Measurements from ENCODE around the gene GLIPR1.
"Not testable (repeated sequence)": the region's sequence is repeated elsewhere in the genome, so short reads cannot be mapped to it uniquely, and the experiment has no call there.

GLIPR1 gene

DNA sequence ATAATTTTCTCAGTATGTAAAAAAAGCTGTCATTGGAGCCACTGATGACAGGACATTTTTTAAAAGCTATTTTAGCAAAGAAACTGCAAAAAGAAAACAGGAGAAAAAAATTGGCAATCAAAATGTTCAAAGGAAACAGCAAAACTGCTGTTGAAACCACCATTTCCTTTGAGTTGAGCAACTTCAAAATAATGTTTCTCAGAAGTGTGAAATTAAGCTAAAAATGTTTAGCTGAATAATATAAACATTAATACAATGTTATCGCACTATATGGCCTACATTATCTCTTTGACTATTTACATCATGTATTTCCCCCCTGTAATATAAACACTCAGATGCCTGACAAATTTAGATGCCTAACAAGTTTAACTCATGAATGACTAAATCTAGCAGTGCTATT lies 23.4 kb upstream of the GLIPR1 start:
- TF ChIP-seq, protein P1, sequence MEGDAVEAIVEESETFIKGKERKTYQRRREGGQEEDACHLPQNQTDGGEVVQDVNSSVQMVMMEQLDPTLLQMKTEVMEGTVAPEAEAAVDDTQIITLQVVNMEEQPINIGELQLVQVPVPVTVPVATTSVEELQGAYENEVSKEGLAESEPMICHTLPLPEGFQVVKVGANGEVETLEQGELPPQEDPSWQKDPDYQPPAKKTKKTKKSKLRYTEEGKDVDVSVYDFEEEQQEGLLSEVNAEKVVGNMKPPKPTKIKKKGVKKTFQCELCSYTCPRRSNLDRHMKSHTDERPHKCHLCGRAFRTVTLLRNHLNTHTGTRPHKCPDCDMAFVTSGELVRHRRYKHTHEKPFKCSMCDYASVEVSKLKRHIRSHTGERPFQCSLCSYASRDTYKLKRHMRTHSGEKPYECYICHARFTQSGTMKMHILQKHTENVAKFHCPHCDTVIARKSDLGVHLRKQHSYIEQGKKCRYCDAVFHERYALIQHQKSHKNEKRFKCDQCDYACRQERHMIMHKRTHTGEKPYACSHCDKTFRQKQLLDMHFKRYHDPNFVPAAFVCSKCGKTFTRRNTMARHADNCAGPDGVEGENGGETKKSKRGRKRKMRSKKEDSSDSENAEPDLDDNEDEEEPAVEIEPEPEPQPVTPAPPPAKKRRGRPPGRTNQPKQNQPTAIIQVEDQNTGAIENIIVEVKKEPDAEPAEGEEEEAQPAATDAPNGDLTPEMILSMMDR (IDR thresholded peaks at IDR 0.05; ENCODE audit: borderline replicate concordance, control extremely low read depth, extremely low read depth, insufficient read depth, missing control alignments): no peak
- in situ Hi-C loops (cut with MboI; ENCODE audit: low sequenced_read_pairs, unreplicated experiment): no loop called here

DNA sequence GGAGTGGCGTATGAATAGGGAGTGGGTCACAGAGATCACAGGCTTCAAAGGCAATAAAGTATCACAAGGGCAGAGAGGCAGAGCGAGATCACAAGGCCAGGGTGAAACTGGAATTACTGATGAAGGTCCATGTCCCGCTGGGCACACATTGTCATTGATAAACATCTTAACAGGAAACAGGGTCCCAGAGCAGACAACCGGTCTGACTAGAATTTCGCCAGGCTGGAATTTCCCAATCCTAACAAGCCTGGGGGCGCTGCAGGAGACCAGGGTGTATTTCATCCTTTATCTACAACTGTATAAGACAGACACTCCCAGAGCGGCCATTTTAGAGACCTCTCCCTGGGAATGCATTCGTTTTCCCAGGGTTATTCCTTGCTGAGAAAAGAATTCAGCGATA lies 22.7 kb upstream of the GLIPR1 start:
- in situ Hi-C loops (cut with MboI; ENCODE audit: low sequenced_read_pairs, unreplicated experiment); DNase-seq (ENCODE audit: low spot score): not testable (repeated sequence)

More for the DNA sequence above, 23.4 kb upstream of the GLIPR1 start:
- DNase-seq (ENCODE audit: low spot score): no peak

DNA sequence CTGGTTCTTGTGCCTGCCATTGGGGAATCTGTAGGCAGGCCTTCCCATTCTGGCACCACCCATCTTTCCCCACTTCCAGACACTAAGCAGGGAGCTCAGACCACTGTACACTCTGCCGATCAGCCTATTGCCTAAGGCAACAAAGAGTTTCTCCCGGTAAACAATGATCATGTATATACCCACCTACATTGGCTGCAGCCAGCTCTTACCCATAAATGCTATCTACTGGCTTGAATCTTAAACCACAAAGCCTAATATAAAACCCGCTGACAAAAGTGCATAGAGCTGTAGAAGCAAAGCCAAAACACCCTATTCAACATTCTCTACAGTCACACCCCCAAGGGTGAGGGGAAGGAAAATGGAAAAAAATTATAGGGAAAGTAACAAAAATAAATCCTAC lies 20.8 kb upstream of the GLIPR1 start:
- DNase-seq (ENCODE audit: low spot score): no peak
- TF ChIP-seq, protein P1 (IDR thresholded peaks at IDR 0.05; ENCODE audit: borderline replicate concordance, control extremely low read depth, extremely low read depth, insufficient read depth, missing control alignments): no peak
- in situ Hi-C loops (cut with MboI; ENCODE audit: low sequenced_read_pairs, unreplicated experiment): no loop called here

DNA sequence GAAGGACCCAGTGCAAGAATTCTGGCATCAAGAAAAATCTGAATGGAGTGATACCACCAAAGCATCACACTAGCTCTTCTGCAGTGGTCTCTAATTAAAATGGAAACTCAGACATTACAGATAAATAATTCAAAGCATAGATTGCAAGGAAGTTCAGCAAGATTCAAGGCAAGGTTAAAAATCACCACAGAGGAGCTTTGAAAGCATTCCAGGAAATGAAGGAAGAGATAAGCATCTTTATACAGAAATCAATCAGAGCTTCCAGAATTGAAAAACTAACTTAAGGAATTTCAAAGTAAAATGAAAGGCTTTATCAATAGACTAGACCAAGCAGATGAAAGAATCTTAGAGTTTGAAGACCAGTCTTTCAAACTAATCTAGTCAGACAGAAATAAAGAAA lies 20.4 kb upstream of the GLIPR1 start:
- DNase-seq (ENCODE audit: low spot score): no peak
- in situ Hi-C loops (cut with MboI; ENCODE audit: low sequenced_read_pairs, unreplicated experiment): no loop called here
- TF ChIP-seq, protein P1 (IDR thresholded peaks at IDR 0.05; ENCODE audit: borderline replicate concordance, control extremely low read depth, extremely low read depth, insufficient read depth, missing control alignments): no peak

GRCh38 chr12:75471902-75472890 lies 8.4 kb upstream of the GLIPR1 start:
- in situ Hi-C loops (cut with MboI; ENCODE audit: low sequenced_read_pairs, unreplicated experiment): no loop called here
- TF ChIP-seq, protein P1 (IDR thresholded peaks at IDR 0.05; ENCODE audit: borderline replicate concordance, control extremely low read depth, extremely low read depth, insufficient read depth, missing control alignments): no peak

GRCh38 chr12:75474116-75474515 lies 6.4 kb upstream of the GLIPR1 start:
- TF ChIP-seq, protein P1 (IDR thresholded peaks at IDR 0.05; ENCODE audit: borderline replicate concordance, control extremely low read depth, extremely low read depth, insufficient read depth, missing control alignments): no peak
- in situ Hi-C loops (cut with MboI; ENCODE audit: low sequenced_read_pairs, unreplicated experiment): no loop called here
- DNase-seq (ENCODE audit: low spot score): no peak

More at GRCh38 chr12:75471902-75472890, 8.4 kb upstream of the GLIPR1 start:
- no peak for DNase-seq (ENCODE audit: low spot score)

GRCh38 chr12:75476071-75476470 lies 4.5 kb upstream of the GLIPR1 start:
- TF ChIP-seq, protein P1 (IDR thresholded peaks at IDR 0.05; ENCODE audit: borderline replicate concordance, control extremely low read depth, extremely low read depth, insufficient read depth, missing control alignments): no peak
- no peak for DNase-seq (ENCODE audit: low spot score)
- in situ Hi-C loops (cut with MboI; ENCODE audit: low sequenced_read_pairs, unreplicated experiment): no loop called here

Measured in GM13976 (cell line).